Panc1 (cell line): Measurements from ENCODE around the gene SCYGR4.

ENCODE experiments used
- POLR2AphosphoS5 ChIP-seq: IDR thresholded peaks from 2 replicates; pipeline ENCODE4 v1.6.1; 2012; ENCODE audit warnings: mild to moderate bottlenecking, low read depth, low read length, moderate library complexity
- SIN3A ChIP-seq: IDR thresholded peaks from 2 replicates; pipeline ENCODE4 v1.6.1; 2012; ENCODE audit warnings: low read depth, mild to moderate bottlenecking, low read length, moderate library complexity, borderline replicate concordance; ENCODE audit not compliant: insufficient read depth
- TCF7L2 ChIP-seq: IDR thresholded peaks from 2 replicates; pipeline ENCODE4 v1.6.1; 2011; ENCODE audit warnings: mild to moderate bottlenecking, low read depth, low read length, inconsistent platforms
- TF ChIP-seq, protein P1 (sequence below): fragments of 450-650 bp; IDR thresholded peaks from 2 replicates; pipeline ENCODE4 v1.5.1; 2017; ENCODE audit warnings: mild to moderate bottlenecking
- TF ChIP-seq, protein P2 (sequence below), 2 experiments: IDR thresholded peaks; 2 replicates each; pipeline ENCODE4 v1.6.1; 2011 to 2012; ENCODE audit warnings: low read depth in 2 of 2, control low read depth in 1 of 2, low read length in 1 of 2, mild to moderate bottlenecking in 1 of 2, moderate library complexity in 1 of 2; ENCODE audit not compliant: insufficient read depth in 1 of 2

DNA sequence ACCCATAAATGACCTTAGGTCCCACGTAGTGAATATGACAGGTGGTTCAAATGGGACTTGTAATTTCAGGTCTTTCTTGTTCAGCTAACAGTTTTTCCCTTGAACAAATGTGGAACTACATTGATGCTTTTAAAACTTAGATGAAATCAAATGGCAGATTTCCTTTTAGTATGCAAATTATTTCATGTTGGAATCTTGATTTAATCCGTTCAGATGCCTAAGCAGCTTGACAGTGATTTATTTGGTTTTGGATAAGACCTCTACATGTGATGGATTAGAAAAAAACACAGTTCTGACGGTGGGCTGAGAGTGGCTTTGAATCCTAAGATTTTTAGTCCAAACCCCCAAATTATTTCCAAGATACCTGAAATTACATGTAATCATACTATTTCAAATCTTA, 16.9 kb downstream of the SCYGR4 start:
- TF ChIP-seq, protein P1, sequence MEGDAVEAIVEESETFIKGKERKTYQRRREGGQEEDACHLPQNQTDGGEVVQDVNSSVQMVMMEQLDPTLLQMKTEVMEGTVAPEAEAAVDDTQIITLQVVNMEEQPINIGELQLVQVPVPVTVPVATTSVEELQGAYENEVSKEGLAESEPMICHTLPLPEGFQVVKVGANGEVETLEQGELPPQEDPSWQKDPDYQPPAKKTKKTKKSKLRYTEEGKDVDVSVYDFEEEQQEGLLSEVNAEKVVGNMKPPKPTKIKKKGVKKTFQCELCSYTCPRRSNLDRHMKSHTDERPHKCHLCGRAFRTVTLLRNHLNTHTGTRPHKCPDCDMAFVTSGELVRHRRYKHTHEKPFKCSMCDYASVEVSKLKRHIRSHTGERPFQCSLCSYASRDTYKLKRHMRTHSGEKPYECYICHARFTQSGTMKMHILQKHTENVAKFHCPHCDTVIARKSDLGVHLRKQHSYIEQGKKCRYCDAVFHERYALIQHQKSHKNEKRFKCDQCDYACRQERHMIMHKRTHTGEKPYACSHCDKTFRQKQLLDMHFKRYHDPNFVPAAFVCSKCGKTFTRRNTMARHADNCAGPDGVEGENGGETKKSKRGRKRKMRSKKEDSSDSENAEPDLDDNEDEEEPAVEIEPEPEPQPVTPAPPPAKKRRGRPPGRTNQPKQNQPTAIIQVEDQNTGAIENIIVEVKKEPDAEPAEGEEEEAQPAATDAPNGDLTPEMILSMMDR: no peak
- TF ChIP-seq POLR2AphosphoS5 (no peak), TCF7L2 (no peak), SIN3A (no peak)
- TF ChIP-seq, protein P2, sequence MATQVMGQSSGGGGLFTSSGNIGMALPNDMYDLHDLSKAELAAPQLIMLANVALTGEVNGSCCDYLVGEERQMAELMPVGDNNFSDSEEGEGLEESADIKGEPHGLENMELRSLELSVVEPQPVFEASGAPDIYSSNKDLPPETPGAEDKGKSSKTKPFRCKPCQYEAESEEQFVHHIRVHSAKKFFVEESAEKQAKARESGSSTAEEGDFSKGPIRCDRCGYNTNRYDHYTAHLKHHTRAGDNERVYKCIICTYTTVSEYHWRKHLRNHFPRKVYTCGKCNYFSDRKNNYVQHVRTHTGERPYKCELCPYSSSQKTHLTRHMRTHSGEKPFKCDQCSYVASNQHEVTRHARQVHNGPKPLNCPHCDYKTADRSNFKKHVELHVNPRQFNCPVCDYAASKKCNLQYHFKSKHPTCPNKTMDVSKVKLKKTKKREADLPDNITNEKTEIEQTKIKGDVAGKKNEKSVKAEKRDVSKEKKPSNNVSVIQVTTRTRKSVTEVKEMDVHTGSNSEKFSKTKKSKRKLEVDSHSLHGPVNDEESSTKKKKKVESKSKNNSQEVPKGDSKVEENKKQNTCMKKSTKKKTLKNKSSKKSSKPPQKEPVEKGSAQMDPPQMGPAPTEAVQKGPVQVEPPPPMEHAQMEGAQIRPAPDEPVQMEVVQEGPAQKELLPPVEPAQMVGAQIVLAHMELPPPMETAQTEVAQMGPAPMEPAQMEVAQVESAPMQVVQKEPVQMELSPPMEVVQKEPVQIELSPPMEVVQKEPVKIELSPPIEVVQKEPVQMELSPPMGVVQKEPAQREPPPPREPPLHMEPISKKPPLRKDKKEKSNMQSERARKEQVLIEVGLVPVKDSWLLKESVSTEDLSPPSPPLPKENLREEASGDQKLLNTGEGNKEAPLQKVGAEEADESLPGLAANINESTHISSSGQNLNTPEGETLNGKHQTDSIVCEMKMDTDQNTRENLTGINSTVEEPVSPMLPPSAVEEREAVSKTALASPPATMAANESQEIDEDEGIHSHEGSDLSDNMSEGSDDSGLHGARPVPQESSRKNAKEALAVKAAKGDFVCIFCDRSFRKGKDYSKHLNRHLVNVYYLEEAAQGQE (IDR thresholded peaks at IDR 0.05; ENCODE audit: insufficient read depth in 1 of 2, low read depth in 2 of 2, low read length in 1 of 2): no peak
